GM13977 (cell line): ENCODE results near the gene ZSCAN9.
A peak's percentile ranks its signal among the peaks of the same experiment; 100 is the strongest.

Experiments
- DNase-seq: peaks from one replicate; pipeline ENCODE4 v3.0.0; 2012; ENCODE audit warnings: low spot score
- in situ Hi-C: fragments of 300-500 bp; cut with MboI; formaldehyde crosslinking; loops from one replicate; pipeline ENCODE4 v1.12.0; 2022; ENCODE audit warnings: low sequenced_read_pairs, low pct_unique_long_range_greater_than_20kb, mixed read lengths, inconsistent platforms; ENCODE audit not compliant: unreplicated experiment
- TF ChIP-seq, protein P1 (sequence below): IDR thresholded peaks from 2 replicates; pipeline ENCODE4 v1.5.1; 2012; ENCODE audit warnings: mild to moderate bottlenecking, control low read depth; ENCODE audit not compliant: insufficient read depth; ENCODE audit errors: extremely low read depth, missing control alignments

Gene ZSCAN9

GRCh38 chr6:28211840-28212509, 13.1 kb upstream of the ZSCAN9 start:
- in situ Hi-C loops: no loop called here
- TF ChIP-seq, protein P1, sequence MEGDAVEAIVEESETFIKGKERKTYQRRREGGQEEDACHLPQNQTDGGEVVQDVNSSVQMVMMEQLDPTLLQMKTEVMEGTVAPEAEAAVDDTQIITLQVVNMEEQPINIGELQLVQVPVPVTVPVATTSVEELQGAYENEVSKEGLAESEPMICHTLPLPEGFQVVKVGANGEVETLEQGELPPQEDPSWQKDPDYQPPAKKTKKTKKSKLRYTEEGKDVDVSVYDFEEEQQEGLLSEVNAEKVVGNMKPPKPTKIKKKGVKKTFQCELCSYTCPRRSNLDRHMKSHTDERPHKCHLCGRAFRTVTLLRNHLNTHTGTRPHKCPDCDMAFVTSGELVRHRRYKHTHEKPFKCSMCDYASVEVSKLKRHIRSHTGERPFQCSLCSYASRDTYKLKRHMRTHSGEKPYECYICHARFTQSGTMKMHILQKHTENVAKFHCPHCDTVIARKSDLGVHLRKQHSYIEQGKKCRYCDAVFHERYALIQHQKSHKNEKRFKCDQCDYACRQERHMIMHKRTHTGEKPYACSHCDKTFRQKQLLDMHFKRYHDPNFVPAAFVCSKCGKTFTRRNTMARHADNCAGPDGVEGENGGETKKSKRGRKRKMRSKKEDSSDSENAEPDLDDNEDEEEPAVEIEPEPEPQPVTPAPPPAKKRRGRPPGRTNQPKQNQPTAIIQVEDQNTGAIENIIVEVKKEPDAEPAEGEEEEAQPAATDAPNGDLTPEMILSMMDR: no peak
- no peak for DNase-seq

DNA sequence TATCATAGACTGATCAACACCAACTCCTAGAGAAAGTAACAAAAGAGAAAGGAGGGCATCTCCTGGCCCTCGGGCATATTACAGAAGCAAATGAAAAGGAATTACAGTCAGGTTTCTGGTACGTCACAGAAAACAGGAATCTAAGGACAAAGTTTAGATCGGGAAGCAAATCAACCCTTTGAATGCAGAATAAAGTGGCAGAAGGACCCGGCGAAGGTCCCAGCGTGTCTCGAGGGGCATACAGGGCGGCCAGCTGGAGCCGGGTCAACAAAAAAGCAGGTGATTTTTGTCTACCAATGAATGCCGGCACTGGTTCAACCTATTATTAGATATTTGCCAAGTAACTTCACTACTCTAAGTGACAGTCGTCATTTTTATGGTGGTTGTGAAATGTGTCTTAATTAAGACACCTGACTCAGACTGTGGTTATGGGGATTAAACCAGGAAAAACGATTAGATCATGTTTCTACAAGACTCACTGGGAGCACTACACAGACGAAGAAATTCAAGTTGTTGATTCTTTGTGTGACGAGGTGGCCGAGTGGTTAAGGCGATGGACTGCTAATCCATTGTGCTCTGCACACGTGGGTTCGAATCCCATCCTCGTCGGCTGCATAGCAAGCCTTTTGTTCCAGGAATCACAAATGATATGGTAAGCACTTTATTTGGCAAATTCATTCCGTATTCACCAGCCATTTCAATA, 12.4 kb upstream of the ZSCAN9 start:
- DNase-seq: peak; percentile 73
- TF ChIP-seq, protein P1: peak; percentile 39
- in situ Hi-C loops: no loop called here

- TF ChIP-seq, protein P1: no peak
- in situ Hi-C loops: no loop called here
- no peak for DNase-seq
Measured at GRCh38 chr6:28213213-28213523, 11.9 kb upstream of the ZSCAN9 start.

- TF ChIP-seq, protein P1: no peak
- DNase-seq: no peak
- in situ Hi-C loops: no loop called here
Measured at GRCh38 chr6:28215425-28215824, 9.7 kb upstream of the ZSCAN9 start.

DNA sequence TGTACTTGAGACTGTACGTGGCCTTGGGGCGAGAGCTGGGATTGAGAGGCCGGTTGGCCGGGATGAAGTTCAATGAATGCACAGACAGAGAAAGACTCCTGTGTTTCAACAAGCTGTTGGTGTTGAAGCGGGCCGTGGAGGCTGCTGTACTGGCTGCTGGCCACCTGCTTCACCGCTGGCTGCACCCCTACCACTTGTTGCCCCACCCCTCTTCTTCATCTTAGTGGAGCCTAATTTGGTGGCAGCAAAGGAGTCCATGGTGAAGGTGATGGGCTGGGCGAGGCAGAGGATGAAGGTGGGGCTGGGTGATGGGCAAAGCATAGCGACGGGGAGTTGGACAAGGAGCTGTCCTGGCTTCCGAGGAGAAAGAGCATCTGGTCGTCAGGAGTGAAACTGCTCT, 7.2 kb upstream of the ZSCAN9 start:
- TF ChIP-seq, protein P1: no peak
- DNase-seq: no peak
- in situ Hi-C loops: no loop called here

GRCh38 chr6:28218312-28219248, 6.5 kb upstream of the ZSCAN9 start:
- DNase-seq: peak; percentile 69
- TF ChIP-seq, protein P1: no peak

More at GRCh38 chr6:28218312-28219248, 6.5 kb upstream of the ZSCAN9 start:
- in situ Hi-C loops: no loop called here
